ENCODE results near the gene ADGRB2.

GRCh38 chr1:31764312-31765040 is at the start of gene ADGRB2:
- TF ChIP-seq CTCF (conservative IDR thresholded peaks at IDR 0.05; ENCODE audit: low read depth, low read length), result no peak
- no peak for TF ChIP-seq EZH2phosphoT487 (IDR thresholded peaks at IDR 0.05; ENCODE audit: borderline replicate concordance, low read length)
